Esophagus squamous epithelium (tissue), 4 donors: Measurements from ENCODE around the gene SLC38A6.

ENCODE experiments used
- CTCF ChIP-seq, 6 experiments: fragments of 450-650 bp in 4 of 6; fragments of 200-600 bp in 2 of 6; sonication (generic) in 2 of 6; IDR thresholded peaks; one replicate each; pipeline ENCODE4 v1.5.1; 2016 to 2019; ENCODE audit warnings: antibody characterized with exemption in 6 of 6, mild to moderate bottlenecking in 4 of 6, moderate library complexity in 4 of 6
- POLR2A ChIP-seq, 4 donors: fragments of 450-650 bp; IDR thresholded peaks; one replicate each; pipeline ENCODE4 v1.6.1; 2017; ENCODE audit warnings: antibody characterized with exemption in 4 of 4, mild to moderate bottlenecking in 4 of 4, moderate library complexity in 3 of 4

GRCh38 chr14:60989599-60989998 lies 8.6 kb downstream of the SLC38A6 start:
- TF ChIP-seq CTCF (IDR thresholded peaks at IDR 0.05), result no peak
- TF ChIP-seq POLR2A (IDR thresholded peaks at IDR 0.05), result no peak
